K562 (cell line): ENCODE measurements around the gene KCND1. TPM values are rescaled to one million over a fixed set of nuclear protein-coding genes. Genes with fewer than 3 reads are reported as not detected.
A peak's percentile ranks its signal among the peaks of the same experiment; 100 is the strongest.

Source experiments
- CGGBP1 ChIP-seq: fragments of 250-450 bp; sonication (Bioruptor Pico); IDR thresholded peaks from 2 replicates; pipeline ENCODE4 v1.9.0; 2021; ENCODE audit warnings: mild to moderate bottlenecking
- E2F4 ChIP-seq: sonication (generic); formaldehyde crosslinking; IDR thresholded peaks from 2 replicates; pipeline ENCODE4 v1.8.0; 2022; ENCODE audit warnings: mild to moderate bottlenecking, low read depth, missing genetic modification reagents
- MXI1 ChIP-seq: IDR thresholded peaks from 2 replicates; pipeline ENCODE4 v1.6.1; 2011; ENCODE audit warnings: low read depth, mild to moderate bottlenecking, improper control_type of control experiment, low read length
- NELFE ChIP-seq: IDR thresholded peaks from 2 replicates; pipeline ENCODE4 v1.6.1; 2011; ENCODE audit warnings: mild to moderate bottlenecking; ENCODE audit not compliant: insufficient read depth, insufficient read length
- POLR2G ChIP-seq: fragments of 200-400 bp; formaldehyde crosslinking; IDR thresholded peaks from 2 replicates; pipeline ENCODE4 v1.6.1; 2017; ENCODE audit warnings: low read depth, mild to moderate bottlenecking, antibody characterized with exemption, low read length, moderate library complexity
- RBBP5 ChIP-seq: fragments of 200-600 bp; sonication (generic); IDR thresholded peaks from 2 replicates; pipeline ENCODE4 v1.6.1; 2012; ENCODE audit warnings: borderline replicate concordance, mild to moderate bottlenecking, low read length, control low read depth, inconsistent platforms; ENCODE audit not compliant: insufficient read depth, poor library complexity, severe bottlenecking
- RERE ChIP-seq: sonication (generic); formaldehyde crosslinking; IDR thresholded peaks from 2 replicates; pipeline ENCODE4 v1.8.0; 2023; ENCODE audit warnings: missing genetic modification reagents, mild to moderate bottlenecking, borderline replicate concordance
- SOX6 ChIP-seq: fragments of 450-650 bp; IDR thresholded peaks from 2 replicates; pipeline ENCODE4 v1.6.1; 2014; ENCODE audit warnings: mild to moderate bottlenecking
- SRSF9 ChIP-seq: fragments of 200-400 bp; formaldehyde crosslinking; IDR thresholded peaks from 2 replicates; pipeline ENCODE4 v1.6.1; 2017; ENCODE audit warnings: low read depth, low read length, borderline replicate concordance
- TEAD2 ChIP-seq: fragments of 450-650 bp; IDR thresholded peaks from 2 replicates; pipeline ENCODE4 v1.6.1; 2016; ENCODE audit warnings: missing genetic modification characterization, control low read depth, missing compliant biosample characterization
- ZNF174 ChIP-seq: fragments of 250-450 bp; sonication (Bioruptor Pico); IDR thresholded peaks from 2 replicates; pipeline ENCODE4 v1.4.0; 2020; ENCODE audit warnings: mild to moderate bottlenecking
- ZNF830 ChIP-seq: fragments of 250-450 bp; sonication (Bioruptor Pico); IDR thresholded peaks from 2 replicates; pipeline ENCODE4 v1.5.0; 2021; ENCODE audit warnings: mild to moderate bottlenecking
- polyA plus RNA-seq, 8 experiments: library from polyadenylated mRNA; depleted of rRNA in 4 of 8; stranded (reverse) in 5 of 8; unstranded in 3 of 8; fragments of >200 nt; fragmentation: Nextera tagmentation in 2 of 8; fragmentation: Illumina TruSeq in 1 of 8; extraction: Ambion mirVana in 2 of 8; extraction: Trizol in 1 of 8; gene quantifications; 2 replicates each; pipeline versions ENCODE4 v1.2.1 to v1.2.3, GENCODE V29; 2011 to 2014; ENCODE audit warnings: inconsistent platforms in 1 of 8, missing spikeins in 1 of 8
- total RNA-seq, 7 experiments: library from RNA; depleted of rRNA in 6 of 7; stranded (reverse); fragments of >200 nt in 6 of 7; fragmentation: Illumina TruSeq in 2 of 7; extraction: Trizol in 2 of 7; gene quantifications; 2 replicates each; pipeline versions ENCODE4 v1.2.1 to v1.2.3, GENCODE V29; 2011 to 2021; ENCODE audit warnings: low replicate concordance in 1 of 7

Gene KCND1
- total and polyA plus RNA-seq, 9 of the 15 experiments (the other 6 are each of a cell fraction or from before 2014, with no cell fraction given): 0.06 to 0.83 (median 0.39) TPM; not detected in 1

GRCh38 chrX:48919360-48919841 is 52.2 kb downstream of the KCND1 start (continued):
- TF ChIP-seq RERE (CRISPR knock-in tag) (no peak), SOX6 (0 out of 2 replicates have a peak, but pooled peaks have one; percentile 10), NELFE (no peak), SRSF9 (no peak), CGGBP1 (no peak), ZNF174 (no peak), TEAD2 (tag) (0 out of 2 replicates have a peak, but pooled peaks have one; percentile 13), POLR2G (no peak), RBBP5 (peak; percentile 23), MXI1 (0 out of 2 replicates have a peak, but pooled peaks have one; percentile 6), ZNF830 (CRISPR knock-in tag) (no peak), E2F4 (CRISPR knock-in tag) (no peak)
